Stomach (tissue), 19 donors: ENCODE measurements around the gene ANGPTL7. TPM values are rescaled to one million over a fixed set of nuclear protein-coding genes. Genes with fewer than 3 reads are reported as not detected.

Experiments used
- DNase-seq, 2 donors: peaks; one replicate each; pipeline versions ENCODE4 v3.0.0 to v3.0.0-alpha.2; 2013 to 2019
- H3K27ac ChIP-seq, 5 donors: fragments of 200-600 bp in 4 of 5; sonication (generic) in 4 of 5; one replicate each; pipeline ENCODE4 v1.5.1; 2013 to 2019; ENCODE audit warnings: mild to moderate bottlenecking in 1 of 5, moderate library complexity in 1 of 5
- H3K27me3 ChIP-seq, 3 donors: fragments of 200-600 bp; sonication (generic); one replicate each; pipeline ENCODE4 v1.5.1; 2017 to 2019; ENCODE audit warnings: mixed run types in 1 of 3
- H3K36me3 ChIP-seq, 4 donors: fragments of 200-600 bp; sonication (generic); 1 replicate in 3 of 4; 2 replicates in 1 of 4; pipeline ENCODE4 v1.5.1; 2016 to 2019
- H3K4me1 ChIP-seq, 4 donors: fragments of 200-600 bp; sonication (generic); one replicate each; pipeline ENCODE4 v1.5.1; 2016 to 2019
- H3K4me3 ChIP-seq, 4 donors: fragments of 200-600 bp; sonication (generic) in 3 of 4; one replicate each; pipeline ENCODE4 v1.5.1; 2016 to 2019; ENCODE audit warnings: mild to moderate bottlenecking in 1 of 4
- H3K9me3 ChIP-seq, 4 donors: fragments of 200-600 bp; sonication (generic); one replicate each; pipeline ENCODE4 v1.5.1; 2016 to 2019
- EP300 ChIP-seq: sonication (generic); formaldehyde crosslinking; IDR thresholded peaks from one replicate; pipeline ENCODE4 v1.6.1; 2017; ENCODE audit warnings: antibody characterized with exemption
- POLR2A ChIP-seq, 4 donors: fragments of 450-650 bp; IDR thresholded peaks; one replicate each; pipeline ENCODE4 v1.6.1; 2016; ENCODE audit warnings: antibody characterized with exemption in 4 of 4, control low read depth in 2 of 4, mild to moderate bottlenecking in 1 of 4, moderate library complexity in 1 of 4
- POLR2AphosphoS5 ChIP-seq, 3 donors: sonication (generic); formaldehyde crosslinking; IDR thresholded peaks; one replicate each; pipeline ENCODE4 v1.6.1; 2016; ENCODE audit warnings: antibody characterized with exemption in 3 of 3
- WGBS, 5 donors: extraction: QIAGEN DNeasy Blood & Tissue Kit in 3 of 5; methylation state at CpG; one replicate each; pipeline versions ENCODE4 v1.1.5 to v1.1.7; 2013 to 2018; 5-methylcytosine and 5-hydroxymethylcytosine counted together
- intact Hi-C: fragments of 100-400 bp; cut with DNase I; formaldehyde crosslinking; loops from one replicate; pipeline ENCODE4 v1.15.1; 2023; ENCODE audit warnings: low total_unique reads
- long read RNA-seq, 10 donors: transcript quantifications; one replicate each; lab custom pipeline, GENCODE V29; 2026
- polyA plus RNA-seq, 3 donors: library from polyadenylated mRNA; stranded (reverse); fragments of 200-250 nt; gene quantifications; one replicate each; pipeline ENCODE4 v1.2.3, GENCODE V29; 2013
- total RNA-seq, 5 donors: library from RNA; depleted of rRNA; stranded (reverse); fragments of >200 nt; gene quantifications; one replicate each; pipeline versions ENCODE4 v1.1.0 to v1.2.3, GENCODE V29; 2014 to 2016
- TF ChIP-seq, protein P1 (sequence below), 7 experiments: fragments of 450-650 bp in 4 of 7; fragments of 200-600 bp in 3 of 7; sonication (generic) in 3 of 7; IDR thresholded peaks; one replicate each; pipeline ENCODE4 v1.5.1; 2016 to 2019; ENCODE audit warnings: antibody characterized with exemption in 7 of 7, control low read depth in 2 of 7, mild to moderate bottlenecking in 1 of 7
- donor health status: healthy with polysubstance abuse.
- donor health status: Bipolar disorder and iron deficiency.
- donor health status: healthy.

The ANGPTL7 gene
- 1 to 10 TPM in 2 of 5 donors, not detected in 3; 1.6 to 2.6 TPM for total RNA-seq
- polyA plus RNA-seq = under 1 TPM in 1 of 3 donors, not detected in 2; 0.55 TPM
- long read RNA-seq, donor 1 = 0 reads
- long read RNA-seq, donor 2 = 0 reads
- long read RNA-seq, donor 3 = 0 reads
- long read RNA-seq, donor 4 = 0 reads
- long read RNA-seq, donor 5 = 0 reads
- long read RNA-seq, donor 6 = 0 reads
- long read RNA-seq, donor 7 = 0 reads
- long read RNA-seq, donor 8 = 0 reads
- long read RNA-seq, donor 9 = 0 reads
- long read RNA-seq, donor 10 = 0 reads

GRCh38 chr1:11188858-11189451 lies at the start of gene ANGPTL7:
Gene ANGPTL7 (plus strand): TSS chr1:11189355. CDS start chr1:11189580, 225 bp downstream.
- 82 to 91% (median 88%) methylated on average over 8 of the region's 8 CpGs for WGBS, 5 donors
- H3K27me3 ChIP-seq = no peaks in the 10 kb centered on the region
- H3K9me3 ChIP-seq = no peaks in the 10 kb centered on the region
- DNase-seq = peak in 1 of 2 donors; percentile 21
- no peak within 1 kb of the TSS for H3K4me3 ChIP-seq
- H3K27ac ChIP-seq = peak within 1 kb of the TSS in 2 of 5 donors; percentile 38 to 58
- peaks cover 15 to 77% (median 66%) of the 10 kb centered on the region in 4 donors for H3K36me3 ChIP-seq
- H3K4me1 ChIP-seq = peaks cover 0 to 29% (median 13%) of the 10 kb centered on the region in 4 donors
- no peak for TF ChIP-seq POLR2A (IDR thresholded peaks at IDR 0.05)
- TF ChIP-seq POLR2AphosphoS5 (IDR thresholded peaks at IDR 0.05) = no peak
- no peak for TF ChIP-seq EP300
- TF ChIP-seq, protein P1, sequence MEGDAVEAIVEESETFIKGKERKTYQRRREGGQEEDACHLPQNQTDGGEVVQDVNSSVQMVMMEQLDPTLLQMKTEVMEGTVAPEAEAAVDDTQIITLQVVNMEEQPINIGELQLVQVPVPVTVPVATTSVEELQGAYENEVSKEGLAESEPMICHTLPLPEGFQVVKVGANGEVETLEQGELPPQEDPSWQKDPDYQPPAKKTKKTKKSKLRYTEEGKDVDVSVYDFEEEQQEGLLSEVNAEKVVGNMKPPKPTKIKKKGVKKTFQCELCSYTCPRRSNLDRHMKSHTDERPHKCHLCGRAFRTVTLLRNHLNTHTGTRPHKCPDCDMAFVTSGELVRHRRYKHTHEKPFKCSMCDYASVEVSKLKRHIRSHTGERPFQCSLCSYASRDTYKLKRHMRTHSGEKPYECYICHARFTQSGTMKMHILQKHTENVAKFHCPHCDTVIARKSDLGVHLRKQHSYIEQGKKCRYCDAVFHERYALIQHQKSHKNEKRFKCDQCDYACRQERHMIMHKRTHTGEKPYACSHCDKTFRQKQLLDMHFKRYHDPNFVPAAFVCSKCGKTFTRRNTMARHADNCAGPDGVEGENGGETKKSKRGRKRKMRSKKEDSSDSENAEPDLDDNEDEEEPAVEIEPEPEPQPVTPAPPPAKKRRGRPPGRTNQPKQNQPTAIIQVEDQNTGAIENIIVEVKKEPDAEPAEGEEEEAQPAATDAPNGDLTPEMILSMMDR (IDR thresholded peaks at IDR 0.05) = no peak
- intact Hi-C loops = no loop called here

GRCh38 chr1:11142618-11143391 lies 46.4 kb upstream of the ANGPTL7 start:
- H3K36me3 ChIP-seq = peaks cover 54 to 98% (median 96%) of the 10 kb centered on the region in 4 donors
- intact Hi-C loops = no loop called here
- no peaks in the 10 kb centered on the region for H3K9me3 ChIP-seq
- no peak overlapping the region for H3K27ac ChIP-seq
- DNase-seq = no peak
- 86 to 98% (median 96%) methylated on average over 4 of the region's 4 CpGs for WGBS, 5 donors
- H3K4me1 ChIP-seq = no peaks in the 10 kb centered on the region
- no peak overlapping the region for H3K4me3 ChIP-seq
- H3K27me3 ChIP-seq = no peaks in the 10 kb centered on the region
- TF ChIP-seq POLR2A (IDR thresholded peaks at IDR 0.05) (no peak), POLR2AphosphoS5 (IDR thresholded peaks at IDR 0.05) (no peak), EP300 (no peak)
- TF ChIP-seq, protein P1 (IDR thresholded peaks at IDR 0.05) = no peak

- Histone ChIP-seq H3K4me3 (no peak overlapping the region), H3K36me3 (peaks cover 56 to 98% (median 96%) of the 10 kb centered on the region in 4 donors), H3K9me3 (no peaks in the 10 kb centered on the region), H3K27me3 (no peaks in the 10 kb centered on the region), H3K27ac (no peak overlapping the region), H3K4me1 (no peaks in the 10 kb centered on the region)
- TF ChIP-seq EP300 = no peak
- TF ChIP-seq, protein P1 (IDR thresholded peaks at IDR 0.05) = no peak
- no peak for TF ChIP-seq POLR2AphosphoS5 (IDR thresholded peaks at IDR 0.05)
- no peak for TF ChIP-seq POLR2A (IDR thresholded peaks at IDR 0.05)
- DNase-seq = no peak
- intact Hi-C loops = no loop called here
- WGBS, 5 donors = 95 to 98% (median 97%) methylated on average over 5 of the region's 5 CpGs
Observed at GRCh38 chr1:11143401-11143800, 45.8 kb upstream of the ANGPTL7 start.

- Histone ChIP-seq H3K27ac (no peak overlapping the region), H3K27me3 (no peaks in the 10 kb centered on the region), H3K9me3 (no peaks in the 10 kb centered on the region), H3K4me1 (no peaks in the 10 kb centered on the region), H3K36me3 (peaks cover 58 to 98% (median 96%) of the 10 kb centered on the region in 4 donors), H3K4me3 (no peak overlapping the region)
- DNase-seq = no peak
- WGBS, 5 donors = 74 to 94% (median 88%) methylated on average over 2 of the region's 2 CpGs
- intact Hi-C loops = no loop called here
- TF ChIP-seq EP300 = no peak
Observed at GRCh38 chr1:11143907-11144306, 45.2 kb upstream of the ANGPTL7 start.
